Measurements from ENCODE around the gene MAP9. TPM values are rescaled to one million over a fixed set of nuclear protein-coding genes. Genes with fewer than 3 reads are reported as not detected.
"Not testable (repeated sequence)": the region's sequence is repeated elsewhere in the genome, so short reads cannot be mapped to it uniquely, and the experiment has no call there.

The MAP9 gene
- total RNA-seq, 2 experiments from 2014 or later = 6.3 to 6.7 TPM

GRCh38 chr4:155322782-155323181, 54.0 kb downstream of the MAP9 start:
- ATAC-seq (ENCODE audit: low read depth) = no peak

GRCh38 chr4:155321006-155321405, 55.8 kb downstream of the MAP9 start:
- H3K36me3 Mint-ChIP-seq = no peaks in the 10 kb centered on the region
- H3K4me1 Mint-ChIP-seq = no peaks in the 10 kb centered on the region
- DNase-seq (no peak), ATAC-seq (ENCODE audit: low read depth) (no peak)
- H3K4me3 Mint-ChIP-seq = no peak overlapping the region
- no peak overlapping the region for H3K27ac Mint-ChIP-seq
- no peaks in the 10 kb centered on the region for H3K9me3 Mint-ChIP-seq
- H3K27me3 Mint-ChIP-seq = peaks cover 2% of the 10 kb centered on the region
- POLR2A ChIA-PET = no interaction called here

More at GRCh38 chr4:155322782-155323181, 54.0 kb downstream of the MAP9 start:
- Mint-ChIP-seq H3K4me3 (no peak overlapping the region), H3K9me3 (no peaks in the 10 kb centered on the region), H3K36me3 (no peaks in the 10 kb centered on the region), H3K27ac (no peak overlapping the region), H3K27me3 (peaks cover 2% of the 10 kb centered on the region), H3K4me1 (no peaks in the 10 kb centered on the region)
- POLR2A ChIA-PET = no interaction called here
- DNase-seq = no peak

GRCh38 chr4:155319516-155319915, 57.2 kb downstream of the MAP9 start:
- Mint-ChIP-seq H3K4me3 (no peak overlapping the region), H3K27ac (no peak overlapping the region), H3K4me1 (no peaks in the 10 kb centered on the region), H3K36me3 (no peaks in the 10 kb centered on the region), H3K9me3 (peaks cover 1% of the 10 kb centered on the region), H3K27me3 (peaks cover 2% of the 10 kb centered on the region)
- ATAC-seq (ENCODE audit: low read depth) = no peak
- DNase-seq = no peak
- POLR2A ChIA-PET = no interaction called here

- H3K4me3 Mint-ChIP-seq; H3K4me1 Mint-ChIP-seq; H3K9me3 Mint-ChIP-seq; ATAC-seq (ENCODE audit: low read depth); H3K27me3 Mint-ChIP-seq; DNase-seq; H3K27ac Mint-ChIP-seq; POLR2A ChIA-PET; H3K36me3 Mint-ChIP-seq: not testable (repeated sequence)
Observed at GRCh38 chr4:155312027-155312426, 64.7 kb downstream of the MAP9 start.

- ATAC-seq (ENCODE audit: low read depth) (no peak), DNase-seq (no peak)
- POLR2A ChIA-PET = no interaction called here
- Mint-ChIP-seq H3K4me3 (no peak overlapping the region), H3K9me3 (no peaks in the 10 kb centered on the region), H3K27me3 (peaks cover 2% of the 10 kb centered on the region), H3K27ac (no peak overlapping the region), H3K36me3 (no peaks in the 10 kb centered on the region), H3K4me1 (no peaks in the 10 kb centered on the region)
Observed at GRCh38 chr4:155307731-155308277, 69.0 kb downstream of the MAP9 start.

GRCh38 chr4:155305619-155306018, 71.1 kb downstream of the MAP9 start:
- no peaks in the 10 kb centered on the region for H3K27me3 Mint-ChIP-seq
- H3K4me3 Mint-ChIP-seq = no peak overlapping the region
- no peaks in the 10 kb centered on the region for H3K36me3 Mint-ChIP-seq
- H3K4me1 Mint-ChIP-seq = no peaks in the 10 kb centered on the region
- ATAC-seq (ENCODE audit: low read depth) (no peak), DNase-seq (no peak)
- H3K27ac Mint-ChIP-seq = no peak overlapping the region
- POLR2A ChIA-PET = no interaction called here
- no peaks in the 10 kb centered on the region for H3K9me3 Mint-ChIP-seq

- POLR2A ChIA-PET = no interaction called here
- H3K27me3 Mint-ChIP-seq = no peaks in the 10 kb centered on the region
- no peak overlapping the region for H3K4me3 Mint-ChIP-seq
- no peak overlapping the region for H3K27ac Mint-ChIP-seq
- ATAC-seq (ENCODE audit: low read depth) (no peak), DNase-seq (no peak)
- no peaks in the 10 kb centered on the region for H3K4me1 Mint-ChIP-seq
- H3K9me3 Mint-ChIP-seq = no peaks in the 10 kb centered on the region
- H3K36me3 Mint-ChIP-seq = no peaks in the 10 kb centered on the region
Observed at GRCh38 chr4:155304375-155304774, 72.4 kb downstream of the MAP9 start.

GRCh38 chr4:155299103-155299502, 77.7 kb downstream of the MAP9 start:
- POLR2A ChIA-PET = no interaction called here
- no peaks in the 10 kb centered on the region for H3K27me3 Mint-ChIP-seq
- ATAC-seq (ENCODE audit: low read depth) (no peak), DNase-seq (no peak)
- H3K36me3 Mint-ChIP-seq = no peaks in the 10 kb centered on the region
- H3K4me3 Mint-ChIP-seq = no peak overlapping the region
- H3K4me1 Mint-ChIP-seq = no peaks in the 10 kb centered on the region
- H3K27ac Mint-ChIP-seq = no peak overlapping the region
- H3K9me3 Mint-ChIP-seq = peaks cover 5% of the 10 kb centered on the region

Other genes with a start within 250 kb of the MAP9 start
- not detected for gene NPY2R, start 168.3 kb downstream of the MAP9 start, total RNA-seq